Measurements from ENCODE around the gene CMTM1. TPM values are rescaled to one million over a fixed set of nuclear protein-coding genes. Genes with fewer than 3 reads are reported as not detected.
"Not testable (repeated sequence)": the region's sequence is repeated elsewhere in the genome, so short reads cannot be mapped to it uniquely, and the experiment has no call there.

The CMTM1 gene
- total RNA-seq, 1 experiment from 2014 or later: 5.6 TPM

DNA sequence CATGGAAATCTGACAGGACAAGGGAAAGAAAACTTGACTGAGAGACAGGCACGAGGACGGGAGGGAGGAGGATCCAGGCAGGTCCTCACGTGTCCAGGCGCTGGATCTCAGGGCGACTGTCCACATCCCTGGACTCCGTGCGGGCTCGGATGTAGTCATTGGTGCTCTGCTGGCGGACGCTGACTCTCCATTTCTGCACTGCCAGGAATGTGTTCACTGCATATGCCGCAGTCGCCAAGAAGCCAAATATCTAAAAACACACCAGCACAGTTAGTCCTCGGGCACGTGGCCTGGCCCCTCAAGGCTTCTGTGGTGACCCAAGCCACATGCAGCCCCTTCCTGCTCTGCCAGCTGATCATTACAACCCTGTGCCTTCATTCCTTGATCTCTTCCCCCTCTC, 55.7 kb downstream of the CMTM1 start:
- peaks cover 53% of the 10 kb centered on the region for H3K36me3 Mint-ChIP-seq (ENCODE audit: insufficient read depth, unreplicated experiment)
- no peak overlapping the region for H3K4me3 ChIP-seq (ENCODE audit: low read depth, low read length)
- DNase-seq: no peak
- intact Hi-C loops (cut with micrococcal nuclease; ENCODE audit: unreplicated experiment): no loop called here
- H3K9me3 Mint-ChIP-seq (ENCODE audit: unreplicated experiment): no peaks in the 10 kb centered on the region
- H3K27ac Mint-ChIP-seq (ENCODE audit: unreplicated experiment): no peak overlapping the region
- CTCF ChIA-PET: no interaction called here
- no peaks in the 10 kb centered on the region for H3K4me1 Mint-ChIP-seq (ENCODE audit: low read depth, unreplicated experiment)
- H3K27me3 ChIP-seq (replicated peaks; ENCODE audit: control insufficient read depth, insufficient read depth, low read length): no peaks in the 10 kb centered on the region
- TF ChIP-seq, protein P1, sequence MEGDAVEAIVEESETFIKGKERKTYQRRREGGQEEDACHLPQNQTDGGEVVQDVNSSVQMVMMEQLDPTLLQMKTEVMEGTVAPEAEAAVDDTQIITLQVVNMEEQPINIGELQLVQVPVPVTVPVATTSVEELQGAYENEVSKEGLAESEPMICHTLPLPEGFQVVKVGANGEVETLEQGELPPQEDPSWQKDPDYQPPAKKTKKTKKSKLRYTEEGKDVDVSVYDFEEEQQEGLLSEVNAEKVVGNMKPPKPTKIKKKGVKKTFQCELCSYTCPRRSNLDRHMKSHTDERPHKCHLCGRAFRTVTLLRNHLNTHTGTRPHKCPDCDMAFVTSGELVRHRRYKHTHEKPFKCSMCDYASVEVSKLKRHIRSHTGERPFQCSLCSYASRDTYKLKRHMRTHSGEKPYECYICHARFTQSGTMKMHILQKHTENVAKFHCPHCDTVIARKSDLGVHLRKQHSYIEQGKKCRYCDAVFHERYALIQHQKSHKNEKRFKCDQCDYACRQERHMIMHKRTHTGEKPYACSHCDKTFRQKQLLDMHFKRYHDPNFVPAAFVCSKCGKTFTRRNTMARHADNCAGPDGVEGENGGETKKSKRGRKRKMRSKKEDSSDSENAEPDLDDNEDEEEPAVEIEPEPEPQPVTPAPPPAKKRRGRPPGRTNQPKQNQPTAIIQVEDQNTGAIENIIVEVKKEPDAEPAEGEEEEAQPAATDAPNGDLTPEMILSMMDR (IDR thresholded peaks at IDR 0.05; ENCODE audit: insufficient read depth in 1 of 2, low read depth in 1 of 2, low read length in 1 of 2, severe bottlenecking in 1 of 2, unreplicated experiment in 1 of 2): no peak
- H3K27me3 Mint-ChIP-seq (ENCODE audit: insufficient read depth, unreplicated experiment): no peaks in the 10 kb centered on the region
- no TSS peak for BruUV-seq (replicated peaks)
- no peak overlapping the region for H3K4me3 Mint-ChIP-seq (ENCODE audit: unreplicated experiment)
- no peaks in the 10 kb centered on the region for H3K4me1 ChIP-seq
- POLR2A ChIA-PET: no interaction called here
- no peaks in the 10 kb centered on the region for H3K9me3 ChIP-seq
- H3K36me3 ChIP-seq (ENCODE audit: control insufficient read depth, insufficient read depth, low read length): peaks cover 4% of the 10 kb centered on the region

DNA sequence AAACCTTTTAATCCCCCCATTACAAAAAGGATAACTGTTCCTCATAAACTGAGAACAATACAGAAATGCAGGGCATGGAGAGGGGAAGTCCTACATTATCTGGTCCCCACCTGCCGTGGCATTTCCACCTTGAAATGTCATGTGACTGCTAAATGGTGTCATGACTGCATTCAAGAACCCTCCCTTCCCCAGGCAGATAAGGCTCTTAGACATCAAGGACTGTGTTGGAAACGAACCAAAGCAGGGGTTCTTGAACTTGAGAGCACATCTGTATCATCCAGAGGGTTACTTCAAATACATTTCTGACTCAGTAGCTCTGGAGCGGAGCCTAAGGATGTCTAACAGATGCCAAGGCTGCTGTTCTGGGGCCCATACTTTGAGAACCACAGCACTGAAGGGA, 56.6 kb downstream of the CMTM1 start:
- POLR2A ChIA-PET: no interaction called here
- BruUV-seq (replicated peaks): no TSS peak
- CTCF ChIA-PET: no interaction called here
- Mint-ChIP-seq H3K9me3 (ENCODE audit: unreplicated experiment) (no peaks in the 10 kb centered on the region), H3K36me3 (ENCODE audit: insufficient read depth, unreplicated experiment) (peaks cover 46% of the 10 kb centered on the region), H3K27me3 (ENCODE audit: insufficient read depth, unreplicated experiment) (no peaks in the 10 kb centered on the region), H3K4me1 (ENCODE audit: low read depth, unreplicated experiment) (no peaks in the 10 kb centered on the region), H3K27ac (ENCODE audit: unreplicated experiment) (no peak overlapping the region), H3K4me3 (ENCODE audit: unreplicated experiment) (no peak overlapping the region)
- no peak for DNase-seq
- no peaks in the 10 kb centered on the region for H3K4me1 ChIP-seq
- H3K27me3 ChIP-seq (replicated peaks; ENCODE audit: control insufficient read depth, insufficient read depth, low read length): no peaks in the 10 kb centered on the region
- H3K36me3 ChIP-seq (ENCODE audit: control insufficient read depth, insufficient read depth, low read length): peaks cover 2% of the 10 kb centered on the region
- H3K9me3 ChIP-seq: no peaks in the 10 kb centered on the region
- no peak overlapping the region for H3K4me3 ChIP-seq (ENCODE audit: low read depth, low read length)
- TF ChIP-seq, protein P1 (IDR thresholded peaks at IDR 0.05; ENCODE audit: insufficient read depth in 1 of 2, low read depth in 1 of 2, low read length in 1 of 2, severe bottlenecking in 1 of 2, unreplicated experiment in 1 of 2): no peak
- intact Hi-C loops (cut with micrococcal nuclease; ENCODE audit: unreplicated experiment): no loop called here

DNA sequence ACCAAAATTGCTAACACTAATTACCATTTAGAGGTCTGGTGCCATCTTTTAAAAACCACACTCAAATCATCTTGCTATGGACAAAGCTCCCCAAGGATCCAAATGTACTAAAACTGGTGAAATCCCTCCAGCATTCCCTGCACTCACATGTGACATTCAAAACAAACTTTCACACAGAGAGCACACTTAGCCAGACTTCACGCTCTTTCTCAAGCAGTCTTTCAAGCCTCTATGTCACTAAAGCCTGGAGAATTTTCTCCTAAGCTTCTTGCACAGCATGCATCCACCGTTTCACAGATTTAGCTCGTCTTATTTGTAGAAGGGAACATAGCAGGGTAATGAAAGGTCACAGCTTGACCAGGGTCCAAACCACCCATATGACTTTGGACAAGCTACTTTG, 57.5 kb downstream of the CMTM1 start:
- H3K27me3 Mint-ChIP-seq (ENCODE audit: insufficient read depth, unreplicated experiment): no peaks in the 10 kb centered on the region
- Histone ChIP-seq H3K4me1 (no peaks in the 10 kb centered on the region), H3K9me3 (no peaks in the 10 kb centered on the region), H3K4me3 (ENCODE audit: low read depth, low read length) (no peak overlapping the region), H3K36me3 (ENCODE audit: control insufficient read depth, insufficient read depth, low read length) (peaks cover 2% of the 10 kb centered on the region; the same call in 1 of the 2 replicates), H3K27me3 (replicated peaks; ENCODE audit: control insufficient read depth, insufficient read depth, low read length) (no peaks in the 10 kb centered on the region)
- ChIA-PET CTCF (no interaction called here), POLR2A (no interaction called here)
- H3K4me3 Mint-ChIP-seq (ENCODE audit: unreplicated experiment): no peak overlapping the region
- BruUV-seq (replicated peaks): no TSS peak
- DNase-seq: no peak
- intact Hi-C loops (cut with micrococcal nuclease; ENCODE audit: unreplicated experiment): no loop called here
- H3K36me3 Mint-ChIP-seq (ENCODE audit: insufficient read depth, unreplicated experiment): peaks cover 43% of the 10 kb centered on the region
- no peaks in the 10 kb centered on the region for H3K9me3 Mint-ChIP-seq (ENCODE audit: unreplicated experiment)
- TF ChIP-seq, protein P1 (IDR thresholded peaks at IDR 0.05; ENCODE audit: insufficient read depth in 1 of 2, low read depth in 1 of 2, low read length in 1 of 2, severe bottlenecking in 1 of 2, unreplicated experiment in 1 of 2): no peak
- H3K4me1 Mint-ChIP-seq (ENCODE audit: low read depth, unreplicated experiment): no peaks in the 10 kb centered on the region
- H3K27ac Mint-ChIP-seq (ENCODE audit: unreplicated experiment): no peak overlapping the region

DNA sequence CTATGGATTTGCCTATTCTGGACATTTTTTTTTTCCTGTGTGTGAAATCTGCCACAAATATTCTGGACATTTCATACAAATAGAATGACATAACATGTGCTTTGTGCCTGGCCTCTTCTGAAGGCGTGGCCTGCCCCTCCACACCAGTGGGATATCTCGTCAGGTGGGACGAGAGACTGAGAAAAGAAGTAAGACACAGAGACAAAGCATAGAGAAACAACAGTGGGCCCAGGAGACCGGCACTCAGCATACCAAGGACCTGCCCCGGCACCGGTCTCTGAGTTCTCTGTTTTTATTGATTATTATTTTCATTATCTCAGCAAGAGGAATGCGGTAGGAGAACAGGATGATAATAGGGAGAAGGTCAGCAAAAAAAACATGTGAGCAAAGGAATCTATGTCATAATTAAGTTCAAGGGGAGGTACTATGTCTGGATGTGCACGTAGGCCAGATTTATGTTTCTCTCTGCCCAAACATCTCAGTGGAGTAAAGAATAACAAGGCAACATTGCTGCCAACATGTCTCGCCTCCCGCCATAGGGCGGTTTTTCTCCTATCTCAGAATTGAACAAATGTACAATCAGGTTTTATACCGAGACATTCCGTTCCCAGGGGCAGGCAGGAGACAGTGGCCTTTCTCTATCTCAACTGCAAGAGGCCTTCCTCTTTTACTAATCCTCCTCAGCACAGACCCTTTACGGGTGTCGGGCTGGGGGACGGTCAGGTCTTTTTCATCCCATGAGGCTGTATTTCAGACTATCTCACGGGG, 61.6 kb downstream of the CMTM1 start:
- H3K4me3 ChIP-seq (ENCODE audit: low read depth, low read length); H3K9me3 Mint-ChIP-seq (ENCODE audit: unreplicated experiment); H3K4me3 Mint-ChIP-seq (ENCODE audit: unreplicated experiment); H3K27ac Mint-ChIP-seq (ENCODE audit: unreplicated experiment); BruUV-seq (replicated peaks); H3K9me3 ChIP-seq; POLR2A ChIA-PET; CTCF ChIA-PET; H3K4me1 ChIP-seq; intact Hi-C loops (cut with micrococcal nuclease; ENCODE audit: unreplicated experiment); H3K27me3 Mint-ChIP-seq (ENCODE audit: insufficient read depth, unreplicated experiment); H3K4me1 Mint-ChIP-seq (ENCODE audit: low read depth, unreplicated experiment); H3K36me3 ChIP-seq (ENCODE audit: control insufficient read depth, insufficient read depth, low read length); H3K27me3 ChIP-seq (replicated peaks; ENCODE audit: control insufficient read depth, insufficient read depth, low read length); DNase-seq: not testable (repeated sequence)
- H3K36me3 Mint-ChIP-seq (ENCODE audit: insufficient read depth, unreplicated experiment): peaks cover 27% of the 10 kb centered on the region
